Measurements from ENCODE around the gene SLC9C1.

- TF ChIP-seq, protein P1, sequence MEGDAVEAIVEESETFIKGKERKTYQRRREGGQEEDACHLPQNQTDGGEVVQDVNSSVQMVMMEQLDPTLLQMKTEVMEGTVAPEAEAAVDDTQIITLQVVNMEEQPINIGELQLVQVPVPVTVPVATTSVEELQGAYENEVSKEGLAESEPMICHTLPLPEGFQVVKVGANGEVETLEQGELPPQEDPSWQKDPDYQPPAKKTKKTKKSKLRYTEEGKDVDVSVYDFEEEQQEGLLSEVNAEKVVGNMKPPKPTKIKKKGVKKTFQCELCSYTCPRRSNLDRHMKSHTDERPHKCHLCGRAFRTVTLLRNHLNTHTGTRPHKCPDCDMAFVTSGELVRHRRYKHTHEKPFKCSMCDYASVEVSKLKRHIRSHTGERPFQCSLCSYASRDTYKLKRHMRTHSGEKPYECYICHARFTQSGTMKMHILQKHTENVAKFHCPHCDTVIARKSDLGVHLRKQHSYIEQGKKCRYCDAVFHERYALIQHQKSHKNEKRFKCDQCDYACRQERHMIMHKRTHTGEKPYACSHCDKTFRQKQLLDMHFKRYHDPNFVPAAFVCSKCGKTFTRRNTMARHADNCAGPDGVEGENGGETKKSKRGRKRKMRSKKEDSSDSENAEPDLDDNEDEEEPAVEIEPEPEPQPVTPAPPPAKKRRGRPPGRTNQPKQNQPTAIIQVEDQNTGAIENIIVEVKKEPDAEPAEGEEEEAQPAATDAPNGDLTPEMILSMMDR (conservative IDR thresholded peaks at IDR 0.05; ENCODE audit: low read depth, low read length) = no peak
- TF ChIP-seq ELK1 (IDR thresholded peaks at IDR 0.05; ENCODE audit: borderline replicate concordance, low read depth, low read length) (no peak), CEBPB (IDR thresholded peaks at IDR 0.05; ENCODE audit: low read depth, low read length) (no peak), RAD21 (IDR thresholded peaks at IDR 0.05; ENCODE audit: low read length) (no peak), CHD1 (IDR thresholded peaks at IDR 0.05; ENCODE audit: low read depth, low read length) (no peak), SMC3 (IDR thresholded peaks at IDR 0.05; ENCODE audit: low read depth, low read length) (no peak), RCOR1 (IDR thresholded peaks at IDR 0.05; ENCODE audit: insufficient replicate concordance, low read length) (no peak), FOS (IDR thresholded peaks at IDR 0.05; ENCODE audit: low read depth, low read length) (no peak), MAZ (IDR thresholded peaks at IDR 0.05; ENCODE audit: borderline replicate concordance, low read depth, low read length) (no peak), POLR2A (IDR thresholded peaks at IDR 0.05; ENCODE audit: low read depth, low read length) (no peak), MAFK (IDR thresholded peaks at IDR 0.05; ENCODE audit: low read depth, low read length) (no peak)
- TF ChIP-seq, protein P2, sequence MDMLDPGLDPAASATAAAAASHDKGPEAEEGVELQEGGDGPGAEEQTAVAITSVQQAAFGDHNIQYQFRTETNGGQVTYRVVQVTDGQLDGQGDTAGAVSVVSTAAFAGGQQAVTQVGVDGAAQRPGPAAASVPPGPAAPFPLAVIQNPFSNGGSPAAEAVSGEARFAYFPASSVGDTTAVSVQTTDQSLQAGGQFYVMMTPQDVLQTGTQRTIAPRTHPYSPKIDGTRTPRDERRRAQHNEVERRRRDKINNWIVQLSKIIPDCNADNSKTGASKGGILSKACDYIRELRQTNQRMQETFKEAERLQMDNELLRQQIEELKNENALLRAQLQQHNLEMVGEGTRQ (IDR thresholded peaks at IDR 0.05; ENCODE audit: low read depth, low read length) = no peak
Observed at GRCh38 chr3:112141293-112141692, 152.7 kb downstream of the SLC9C1 start.

All from IMR-90 (cell line).